Adrenal gland (tissue), 5 donors: ENCODE data around the gene SARNP.

Source experiments
- POLR2A ChIP-seq, 2 donors: fragments of 450-650 bp; IDR thresholded peaks; one replicate each; pipeline ENCODE4 v1.6.1; 2017; ENCODE audit warnings: antibody characterized with exemption in 2 of 2, mild to moderate bottlenecking in 2 of 2, moderate library complexity in 1 of 2
- TF ChIP-seq, protein P1 (sequence below), 6 experiments: fragments of 450-650 bp in 4 of 6; fragments of 200-600 bp in 2 of 6; sonication (generic) in 1 of 6; IDR thresholded peaks; 1 replicate in 5 of 6; 2 replicates in 1 of 6; pipeline versions ENCODE4 v1.5.1 to v1.8.0; 2016 to 2021; ENCODE audit warnings: antibody characterized with exemption in 6 of 6, mild to moderate bottlenecking in 2 of 6, moderate library complexity in 1 of 6
- donor health status: DM: no; HTN: no; CAD: no.

DNA sequence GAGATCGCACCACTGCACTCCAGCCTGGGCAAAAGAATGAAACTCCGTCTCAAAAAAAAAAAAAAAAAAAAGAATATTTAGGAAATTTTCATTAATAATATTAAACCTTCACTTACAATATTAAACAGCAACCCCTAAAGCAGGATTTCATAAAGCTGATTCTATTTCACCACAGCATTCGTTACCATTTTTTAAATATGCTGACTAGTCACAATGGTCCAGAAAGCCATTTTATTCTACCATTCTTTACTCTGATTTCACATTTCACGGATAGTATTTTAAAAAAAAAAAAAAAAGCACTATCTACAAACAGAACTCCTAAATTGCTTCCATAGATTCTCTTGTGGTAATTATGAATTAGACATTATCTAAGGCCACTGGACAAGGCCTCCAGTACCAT, 27.6 kb downstream of the SARNP start:
- TF ChIP-seq, protein P1, sequence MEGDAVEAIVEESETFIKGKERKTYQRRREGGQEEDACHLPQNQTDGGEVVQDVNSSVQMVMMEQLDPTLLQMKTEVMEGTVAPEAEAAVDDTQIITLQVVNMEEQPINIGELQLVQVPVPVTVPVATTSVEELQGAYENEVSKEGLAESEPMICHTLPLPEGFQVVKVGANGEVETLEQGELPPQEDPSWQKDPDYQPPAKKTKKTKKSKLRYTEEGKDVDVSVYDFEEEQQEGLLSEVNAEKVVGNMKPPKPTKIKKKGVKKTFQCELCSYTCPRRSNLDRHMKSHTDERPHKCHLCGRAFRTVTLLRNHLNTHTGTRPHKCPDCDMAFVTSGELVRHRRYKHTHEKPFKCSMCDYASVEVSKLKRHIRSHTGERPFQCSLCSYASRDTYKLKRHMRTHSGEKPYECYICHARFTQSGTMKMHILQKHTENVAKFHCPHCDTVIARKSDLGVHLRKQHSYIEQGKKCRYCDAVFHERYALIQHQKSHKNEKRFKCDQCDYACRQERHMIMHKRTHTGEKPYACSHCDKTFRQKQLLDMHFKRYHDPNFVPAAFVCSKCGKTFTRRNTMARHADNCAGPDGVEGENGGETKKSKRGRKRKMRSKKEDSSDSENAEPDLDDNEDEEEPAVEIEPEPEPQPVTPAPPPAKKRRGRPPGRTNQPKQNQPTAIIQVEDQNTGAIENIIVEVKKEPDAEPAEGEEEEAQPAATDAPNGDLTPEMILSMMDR (IDR thresholded peaks at IDR 0.05), result no peak
- TF ChIP-seq POLR2A (IDR thresholded peaks at IDR 0.05), result no peak
